ENCODE results near the gene SLC13A3.

- no peak for TF ChIP-seq POLR2A (IDR thresholded peaks at IDR 0.05)
- no peak for TF ChIP-seq CTCF (IDR thresholded peaks at IDR 0.05)
- no peak for TF ChIP-seq EP300 (IDR thresholded peaks at IDR 0.05)
Observed at GRCh38 chr20:46630306-46630705, 21.0 kb downstream of the SLC13A3 start.

All from gastroesophageal sphincter (tissue), 3 donors.